ENCODE results near the gene SPATS2. TPM values are rescaled to one million over a fixed set of nuclear protein-coding genes. Genes with fewer than 3 reads are reported as not detected.

SPATS2 gene
- total and polyA plus RNA-seq, 3 donors from 2014 or later: 47.1 to 67.5 (median 65.0) TPM

GRCh38 chr12:49567302-49567610 is 200.0 kb downstream of the SPATS2 start:
- Histone ChIP-seq H3K9me3 (no peaks in the 10 kb centered on the region), H3K27ac (peak overlapping the region; percentile 79 to 94), H3K36me3 (ENCODE audit: low read depth, missing control alignments) (no peaks in the 10 kb centered on the region), H3K27me3 (no peaks in the 10 kb centered on the region), H3K4me1 (peaks cover 12% of the 10 kb centered on the region), H3K4me3 (peak overlapping the region; percentile 90)
- no peak for DNase-seq
- TF ChIP-seq CTCF (IDR thresholded peaks at IDR 0.05) (no peak), POLR2A (IDR thresholded peaks at IDR 0.05) (no peak)
- 0 to 1% methylated on average over 4 to 11 of the region's 11 CpGs for WGBS, 2 donors
- intact Hi-C loops (cut with DNase I; ENCODE audit: low total_unique reads): no loop called here

DNA sequence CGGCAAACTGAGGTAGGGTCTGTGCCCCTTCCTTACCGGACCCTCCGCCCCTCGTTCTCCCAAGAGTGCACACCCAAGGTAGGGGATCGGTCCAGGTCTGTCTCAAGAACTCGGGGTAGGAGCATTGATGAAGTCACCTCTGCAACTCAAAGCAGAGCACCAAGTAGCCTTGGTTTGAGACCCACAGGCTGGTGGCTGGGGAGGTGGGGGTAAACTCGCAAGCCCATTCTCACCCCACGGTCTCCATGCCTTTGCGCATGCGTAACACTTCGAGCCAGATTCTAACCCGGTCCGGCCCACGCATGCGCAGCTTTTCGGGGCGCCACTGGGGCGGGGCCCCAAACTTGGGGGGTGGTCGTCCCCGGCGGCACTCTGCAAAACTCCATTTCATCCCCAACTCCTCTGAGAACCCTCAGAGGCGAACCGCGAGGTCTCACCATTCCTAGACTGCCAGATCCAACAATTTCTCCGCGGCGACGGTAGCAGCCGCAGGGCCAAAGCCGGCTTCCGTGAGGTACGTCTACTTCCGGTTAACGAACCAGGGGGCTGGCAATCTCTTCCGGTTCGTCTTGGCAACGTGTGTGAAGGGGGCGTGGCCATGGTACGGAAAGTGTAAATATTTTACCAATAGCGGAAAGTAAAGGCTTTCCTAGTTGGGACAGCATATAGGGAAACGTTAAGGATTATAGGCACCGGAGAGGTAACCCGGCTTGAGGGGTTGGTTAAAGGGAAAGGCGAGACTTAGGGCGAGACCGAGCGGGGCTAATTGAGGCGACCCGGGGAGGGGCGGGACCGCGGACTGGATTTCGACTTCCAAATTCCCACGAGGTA is 200.6 kb downstream of the SPATS2 start, which contains the start of gene MCRS1:
MCRS1 (minus strand) TSS at position 532 of the 831 bp plus-strand sequence. CDS start 1,411 bp downstream, outside the sequence.
- Histone ChIP-seq H3K4me3 (peak within 1 kb of the TSS; percentile 90), H3K36me3 (ENCODE audit: low read depth, missing control alignments) (no peaks in the 10 kb centered on the region), H3K9me3 (no peaks in the 10 kb centered on the region), H3K27ac (peak within 1 kb of the TSS; percentile 79 to 94), H3K27me3 (no peaks in the 10 kb centered on the region), H3K4me1 (peaks cover 12% of the 10 kb centered on the region)
- 1% methylated on average over 28 to 51 of the region's 54 CpGs for WGBS, 2 donors
- DNase-seq: peak; percentile 94
- TF ChIP-seq POLR2A (IDR thresholded peaks at IDR 0.05): no peak
- TF ChIP-seq CTCF (IDR thresholded peaks at IDR 0.05): no peak
- intact Hi-C loops (cut with DNase I; ENCODE audit: low total_unique reads): no loop called here

DNA sequence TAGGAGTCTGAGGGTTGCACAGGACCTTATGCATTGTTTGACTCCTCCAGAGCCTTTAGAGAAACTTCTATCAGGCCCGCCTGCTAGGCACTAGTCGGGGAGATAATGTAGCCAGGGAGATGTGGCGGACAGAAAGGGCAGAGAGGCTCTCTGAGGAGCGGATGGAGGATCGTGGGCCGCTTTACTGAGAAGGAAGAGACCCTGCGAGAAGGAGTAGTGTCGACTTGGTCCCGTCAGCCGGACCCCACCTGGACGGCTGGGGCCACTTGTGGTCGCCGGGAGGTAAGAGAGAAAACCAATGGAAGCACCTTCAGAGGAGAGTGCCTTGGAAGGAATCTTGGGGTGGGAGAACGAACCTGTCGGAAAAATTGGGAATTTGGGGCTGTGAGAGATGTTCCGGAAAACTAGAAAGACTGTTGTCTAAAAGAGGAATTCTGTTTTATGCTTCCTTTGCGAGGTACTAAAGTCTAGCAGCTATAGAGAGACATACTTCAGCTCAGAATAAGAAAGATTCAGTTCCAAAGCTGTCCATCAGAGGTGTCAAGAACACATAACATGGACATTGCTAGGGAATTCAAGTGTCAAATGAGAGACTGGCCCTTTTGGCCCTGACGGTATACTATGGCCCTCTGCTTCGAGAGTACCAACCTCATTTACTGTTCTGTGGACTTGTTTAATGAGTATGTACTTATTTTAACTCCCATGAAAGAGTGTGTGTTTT is 201.3 kb downstream of the SPATS2 start:
- Histone ChIP-seq H3K4me3 (peak overlapping the region; percentile 90), H3K27me3 (no peaks in the 10 kb centered on the region), H3K27ac (peak overlapping the region; percentile 79 to 94), H3K36me3 (ENCODE audit: low read depth, missing control alignments) (no peaks in the 10 kb centered on the region), H3K9me3 (no peaks in the 10 kb centered on the region), H3K4me1 (peaks cover 12% of the 10 kb centered on the region)
- intact Hi-C loops (cut with DNase I; ENCODE audit: low total_unique reads): no loop called here
- TF ChIP-seq CTCF (IDR thresholded peaks at IDR 0.05) (no peak), POLR2A (IDR thresholded peaks at IDR 0.05) (no peak)
- WGBS, 2 donors: 2% methylated on average over 19 of the region's 19 CpGs
- no peak for DNase-seq

Small RNAs within 50 kb of the gene (small RNA-seq; reads per million reads assigned to genes)
- gene AC125611.1: 0 reads per million in 2 donors

Other genes with a start within 250 kb of the SPATS2 start
- gene TUBA1B, start 236.1 kb upstream of the SPATS2 start, total RNA-seq: 1,000 to 10,000 TPM in 1 of 2 donors, 100 to 1,000 TPM in 1; 642 to 1,178 TPM
- 894 TPM for gene TUBA1B, start 236.1 kb upstream of the SPATS2 start, polyA plus RNA-seq (ENCODE audit: insufficient read depth, low read depth, low replicate concordance)
- gene TUBA1A, start 178.4 kb upstream of the SPATS2 start, total RNA-seq: 100 to 1,000 TPM; 156 to 269 TPM
- 282 TPM for gene TUBA1A, start 178.4 kb upstream of the SPATS2 start, polyA plus RNA-seq (ENCODE audit: insufficient read depth, low read depth, low replicate concordance)
- 10 to 100 TPM; 72.5 to 78.2 TPM for gene TUBA1C, start 102.4 kb upstream of the SPATS2 start, total RNA-seq
- 128 TPM for gene TUBA1C, start 102.4 kb upstream of the SPATS2 start, polyA plus RNA-seq (ENCODE audit: insufficient read depth, low read depth, low replicate concordance)
- gene PRPH, start 72.3 kb upstream of the SPATS2 start, total RNA-seq: 10 to 100 TPM; 36.5 to 50.0 TPM
- gene PRPH, start 72.3 kb upstream of the SPATS2 start, polyA plus RNA-seq (ENCODE audit: insufficient read depth, low read depth, low replicate concordance): 112 TPM
- 10 to 100 TPM; 22.8 to 36.1 TPM for gene TROAP, start 44.2 kb upstream of the SPATS2 start, total RNA-seq
- 61.7 TPM for gene TROAP, start 44.2 kb upstream of the SPATS2 start, polyA plus RNA-seq (ENCODE audit: insufficient read depth, low read depth, low replicate concordance)
- 1 to 10 TPM; 3.3 to 5.5 TPM for gene C1QL4, start 30.3 kb upstream of the SPATS2 start, total RNA-seq
- gene C1QL4, start 30.3 kb upstream of the SPATS2 start, polyA plus RNA-seq (ENCODE audit: insufficient read depth, low read depth, low replicate concordance): 2.9 TPM
- 1 to 10 TPM in 1 of 2 donors, under 1 TPM in 1; 0.87 to 1.1 TPM for gene DNAJC22, start 20.6 kb upstream of the SPATS2 start, total RNA-seq
- 3.5 TPM for gene DNAJC22, start 20.6 kb upstream of the SPATS2 start, polyA plus RNA-seq (ENCODE audit: insufficient read depth, low read depth, low replicate concordance)
- 1 to 10 TPM; 4.5 to 8.3 TPM for gene KCNH3, start 171.6 kb downstream of the SPATS2 start, total RNA-seq
- 4.5 TPM for gene KCNH3, start 171.6 kb downstream of the SPATS2 start, polyA plus RNA-seq (ENCODE audit: insufficient read depth, low read depth, low replicate concordance)
- 100 to 1,000 TPM in 1 of 2 donors, 10 to 100 TPM in 1; 95.8 to 105 TPM for gene MCRS1, start 200.7 kb downstream of the SPATS2 start, total RNA-seq
- 104 TPM for gene MCRS1, start 200.7 kb downstream of the SPATS2 start, polyA plus RNA-seq (ENCODE audit: insufficient read depth, low read depth, low replicate concordance)
- gene FAM186B, start 238.2 kb downstream of the SPATS2 start, total RNA-seq: 10 to 100 TPM; 54.9 to 68.6 TPM
- gene FAM186B, start 238.2 kb downstream of the SPATS2 start, polyA plus RNA-seq (ENCODE audit: insufficient read depth, low read depth, low replicate concordance): 178 TPM

Data from testis (tissue), 3 donors.